Smooth muscle cell (in vitro differentiated cells): ENCODE data around the gene PAN2. TPM values are rescaled to one million over a fixed set of nuclear protein-coding genes. Genes with fewer than 3 reads are reported as not detected.

Experiments used
- DNase-seq: peaks from one replicate; lab custom pipeline; 2025; ENCODE audit not compliant: unreplicated experiment; lab: John Stamatoyannopoulos, UW
- H2AFZ ChIP-seq: fragments of 200-600 bp; sonication (generic); 2 replicates; pipeline ENCODE4 v1.6.0; 2016; ENCODE audit warnings: antibody characterized with exemption, low read depth, mild to moderate bottlenecking
- H3F3A ChIP-seq: fragments of 200-600 bp; sonication (generic); 2 replicates; pipeline ENCODE4 v1.6.0; 2017; ENCODE audit warnings: antibody characterized with exemption, low read depth
- H3K27ac ChIP-seq: fragments of 200-600 bp; sonication (generic); 2 replicates; pipeline ENCODE4 v1.5.1; 2016; ENCODE audit warnings: low read depth, mild to moderate bottlenecking
- H3K27me3 ChIP-seq: fragments of 200-600 bp; sonication (generic); 2 replicates; pipeline ENCODE4 v1.6.1; 2016; ENCODE audit warnings: low read depth, mild to moderate bottlenecking
- H3K36me3 ChIP-seq: fragments of 200-600 bp; sonication (generic); 2 replicates; pipeline ENCODE4 v1.5.1; 2016; ENCODE audit warnings: low read depth
- H3K4me1 ChIP-seq: fragments of 200-600 bp; sonication (generic); 2 replicates; pipeline ENCODE4 v1.5.1; 2016; ENCODE audit warnings: low read depth
- H3K4me2 ChIP-seq: fragments of 200-600 bp; sonication (generic); 2 replicates; pipeline ENCODE4 v1.6.0; 2016; ENCODE audit warnings: mild to moderate bottlenecking
- H3K4me3 ChIP-seq: fragments of 200-600 bp; sonication (generic); 2 replicates; pipeline ENCODE4 v1.5.1; 2016; ENCODE audit warnings: mild to moderate bottlenecking
- H3K79me2 ChIP-seq: fragments of 200-600 bp; sonication (generic); 2 replicates; pipeline ENCODE4 v1.6.0; 2016; ENCODE audit warnings: low read depth, mild to moderate bottlenecking
- H3K9ac ChIP-seq: fragments of 200-600 bp; sonication (generic); 2 replicates; pipeline ENCODE4 v1.6.0; 2016; ENCODE audit warnings: low read depth
- H3K9me3 ChIP-seq: fragments of 200-600 bp; sonication (generic); replicated peaks from 2 replicates; pipeline ENCODE4 v1.5.1; 2016; ENCODE audit warnings: low read depth
- H4K20me1 ChIP-seq: fragments of 200-600 bp; sonication (generic); 2 replicates; pipeline ENCODE4 v1.6.0; 2016; ENCODE audit warnings: low read depth
- CTCF ChIP-seq: fragments of 200-600 bp; sonication (generic); IDR thresholded peaks from 2 replicates; pipeline ENCODE4 v1.5.1; 2017; ENCODE audit warnings: borderline replicate concordance, mild to moderate bottlenecking, antibody characterized with exemption; ENCODE audit not compliant: insufficient read depth, poor library complexity, severe bottlenecking
- WGBS: methylation state at CpG from one replicate; pipeline ENCODE4 v1.1.7; 2016; ENCODE audit warnings: low lambda C conversion rate; 5-methylcytosine and 5-hydroxymethylcytosine counted together
- polyA plus RNA-seq: library from polyadenylated mRNA; unstranded; fragments of >200 nt; fragmentation: Nextera tagmentation; extraction: Ambion mirVana; gene quantifications from 2 replicates; pipeline ENCODE4 v1.2.1, GENCODE V29; 2016
- total RNA-seq: library from RNA; depleted of rRNA; stranded (reverse); fragments of >200 nt; gene quantifications from 2 replicates; pipeline ENCODE4 v1.2.3, GENCODE V29; 2014

The PAN2 gene
- total and polyA plus RNA-seq, 2 experiments from 2014 or later, result 14.7 to 55.6 TPM

GRCh38 chr12:56315249-56315621 is 18.6 kb downstream of the PAN2 start:
- Histone ChIP-seq H3K27me3 (no peaks in the 10 kb centered on the region), H2AFZ (peak overlapping the region; percentile 91), H4K20me1 (no peaks in the 10 kb centered on the region), H3K9ac (peak overlapping the region; percentile 80), H3K4me2 (peak overlapping the region; percentile 98), H3K27ac (peak overlapping the region; percentile 69), H3K36me3 (no peaks in the 10 kb centered on the region), H3K9me3 (no peaks in the 10 kb centered on the region), H3K4me1 (peaks cover 14% of the 10 kb centered on the region), H3F3A (no peaks in the 10 kb centered on the region), H3K79me2 (peaks cover 20% of the 10 kb centered on the region), H3K4me3 (peak overlapping the region; percentile 93)
- no peak for DNase-seq
- 5% methylated on average over 11 of the region's 11 CpGs for WGBS
- no peak for TF ChIP-seq CTCF

GRCh38 chr12:56311003-56311402 is 22.8 kb downstream of the PAN2 start:
- no peak overlapping the region for H3K4me2 ChIP-seq
- peaks cover 13% of the 10 kb centered on the region for H3K36me3 ChIP-seq
- H3K27ac ChIP-seq, result no peak overlapping the region
- no peaks in the 10 kb centered on the region for H3K27me3 ChIP-seq
- WGBS, result 97% methylated on average over 12 of the region's 12 CpGs
- no peaks in the 10 kb centered on the region for H4K20me1 ChIP-seq
- H3K9ac ChIP-seq, result no peak overlapping the region
- H3K9me3 ChIP-seq, result no peaks in the 10 kb centered on the region
- peaks cover 20% of the 10 kb centered on the region for H3K79me2 ChIP-seq
- peaks cover 7% of the 10 kb centered on the region for H3F3A ChIP-seq
- no peak for TF ChIP-seq CTCF
- H3K4me1 ChIP-seq, result peaks cover 8% of the 10 kb centered on the region
- H2AFZ ChIP-seq, result no peak overlapping the region
- no peak for DNase-seq
- H3K4me3 ChIP-seq, result no peak overlapping the region

- H3K9me3 ChIP-seq, result no peaks in the 10 kb centered on the region
- no peak overlapping the region for H3K27ac ChIP-seq
- DNase-seq, result no peak
- no peaks in the 10 kb centered on the region for H3K4me1 ChIP-seq
- no peak overlapping the region for H2AFZ ChIP-seq
- WGBS, result 97% methylated on average over 3 of the region's 3 CpGs
- H3K4me3 ChIP-seq, result no peak overlapping the region
- peaks cover 13% of the 10 kb centered on the region for H3K36me3 ChIP-seq
- peaks cover 9% of the 10 kb centered on the region for H3F3A ChIP-seq
- no peak for TF ChIP-seq CTCF
- H3K27me3 ChIP-seq, result no peaks in the 10 kb centered on the region
- H3K4me2 ChIP-seq, result no peak overlapping the region
- H3K79me2 ChIP-seq, result no peaks in the 10 kb centered on the region
- no peak overlapping the region for H3K9ac ChIP-seq
- H4K20me1 ChIP-seq, result no peaks in the 10 kb centered on the region
Measured at GRCh38 chr12:56308714-56309113, 25.1 kb downstream of the PAN2 start.

GRCh38 chr12:56307221-56307965 is 26.4 kb downstream of the PAN2 start:
- Histone ChIP-seq H3K27ac (no peak overlapping the region), H3K4me3 (no peak overlapping the region), H3K4me1 (no peaks in the 10 kb centered on the region), H3F3A (peaks cover 16% of the 10 kb centered on the region), H3K4me2 (no peak overlapping the region), H4K20me1 (no peaks in the 10 kb centered on the region), H3K9me3 (no peaks in the 10 kb centered on the region), H3K36me3 (peaks cover 13% of the 10 kb centered on the region), H2AFZ (no peak overlapping the region), H3K79me2 (no peaks in the 10 kb centered on the region), H3K27me3 (no peaks in the 10 kb centered on the region), H3K9ac (no peak overlapping the region)
- TF ChIP-seq CTCF, result no peak
- whole genome bisulfite sequencing, result 97% methylated on average over 7 of the region's 7 CpGs
- no peak for DNase-seq
